ENCODE measurements around the gene FOXA1.

The FOXA1 gene

GRCh38 chr14:37585101-37585511 lies 9.9 kb downstream of the FOXA1 start:
- ChIA-PET POLR2A (interaction anchor here (0.5 to 0.6 kb wide), 2 partner anchors 35 to 873 kb away, joined by 3 to 5 read pairs; no protein-coding TSS in a partner anchor), CTCF (no interaction called here)
- peak; percentile 95 for TF ChIP-seq ZNF202 (tag by site-specific recombination; IDR thresholded peaks at IDR 0.05; ENCODE audit: borderline replicate concordance)
- no peak for TF ChIP-seq PRDM2 (tag by site-specific recombination; IDR thresholded peaks at IDR 0.05; ENCODE audit: borderline replicate concordance)
- no peak overlapping the region for H3K4me3 ChIP-seq (ENCODE audit: low read depth, low read length)
- no peaks in the 10 kb centered on the region for H3K36me3 ChIP-seq (ENCODE audit: control insufficient read depth in 2 of 2, insufficient read depth in 1 of 2, low read length in 2 of 2)
- H3K27ac ChIP-seq (ENCODE audit: extremely low read depth, low read depth, low read length): no peak overlapping the region
- no peaks in the 10 kb centered on the region for H3K4me1 ChIP-seq (ENCODE audit: control insufficient read depth, insufficient read depth, low read length)
- no peaks in the 10 kb centered on the region for H3K9me3 ChIP-seq (ENCODE audit: control insufficient read depth, insufficient read depth, low read depth, low read length)

- ChIA-PET CTCF (no interaction called here), POLR2A (no interaction called here)
- Histone ChIP-seq H3K27ac (ENCODE audit: extremely low read depth, low read depth, low read length) (peak overlapping the region; percentile 82), H3K4me3 (ENCODE audit: low read depth, low read length) (peak overlapping the region; percentile 64; the same call in 1 of the 2 replicates), H3K36me3 (ENCODE audit: control insufficient read depth in 2 of 2, insufficient read depth in 1 of 2, low read length in 2 of 2) (no peaks in the 10 kb centered on the region), H3K9me3 (ENCODE audit: control insufficient read depth, insufficient read depth, low read depth, low read length) (no peaks in the 10 kb centered on the region), H3K4me1 (ENCODE audit: control insufficient read depth, insufficient read depth, low read length) (no peaks in the 10 kb centered on the region)
- TF ChIP-seq WT1 (tag by site-specific recombination; IDR thresholded peaks at IDR 0.05): no peak
- TF ChIP-seq ZNF202 (tag by site-specific recombination; IDR thresholded peaks at IDR 0.05; ENCODE audit: borderline replicate concordance): 0 out of 2 replicates have a peak, but pooled peaks have one; percentile 53
Observed at GRCh38 chr14:37584211-37585100, 10.6 kb downstream of the FOXA1 start.

GRCh38 chr14:37583358-37584210 lies 11.5 kb downstream of the FOXA1 start:
- H3K4me3 ChIP-seq (ENCODE audit: low read depth, low read length): peak overlapping the region; percentile 64
- POLR2A ChIA-PET: interaction anchor here (0.7 kb wide), 1 partner anchor 10 kb away, joined by 5 read pairs; no protein-coding TSS in a partner anchor
- CTCF ChIA-PET: no interaction called here
- no peaks in the 10 kb centered on the region for H3K9me3 ChIP-seq (ENCODE audit: control insufficient read depth, insufficient read depth, low read depth, low read length)
- H3K27ac ChIP-seq (ENCODE audit: extremely low read depth, low read depth, low read length): peak overlapping the region; percentile 82
- no peaks in the 10 kb centered on the region for H3K36me3 ChIP-seq (ENCODE audit: control insufficient read depth in 2 of 2, insufficient read depth in 1 of 2, low read length in 2 of 2)
- H3K4me1 ChIP-seq (ENCODE audit: control insufficient read depth, insufficient read depth, low read length): no peaks in the 10 kb centered on the region
- TF ChIP-seq GLIS1 (tag by site-specific recombination; IDR thresholded peaks at IDR 0.05) (peak; percentile 79), ZNF701 (tag by site-specific recombination; IDR thresholded peaks at IDR 0.05) (no peak), ZNF768 (tag by site-specific recombination; IDR thresholded peaks at IDR 0.05) (no peak), ZNF623 (tag by site-specific recombination; IDR thresholded peaks at IDR 0.05) (no peak), MZF1 (tag by site-specific recombination; IDR thresholded peaks at IDR 0.05; ENCODE audit: borderline replicate concordance) (no peak), ZBTB17 (tag by site-specific recombination; IDR thresholded peaks at IDR 0.05) (peak; percentile 76), PBX3 (CRISPR knock-in tag; IDR thresholded peaks at IDR 0.05) (no peak), ZNF639 (tag by site-specific recombination; IDR thresholded peaks at IDR 0.05) (no peak), ZNF501 (tag by site-specific recombination; IDR thresholded peaks at IDR 0.05) (no peak; the same call in 1 of the 2 replicates), OVOL3 (tag by site-specific recombination; IDR thresholded peaks at IDR 0.05) (no peak), ZNF391 (tag by site-specific recombination; IDR thresholded peaks at IDR 0.05; ENCODE audit: borderline replicate concordance, low read depth) (no peak), ZNF76 (tag by site-specific recombination; IDR thresholded peaks at IDR 0.05; ENCODE audit: borderline replicate concordance, low read depth) (no peak), BCL11A (tag by site-specific recombination; IDR thresholded peaks at IDR 0.05; ENCODE audit: low read depth) (no peak), IKZF3 (tag by site-specific recombination; IDR thresholded peaks at IDR 0.05) (peak; percentile 77; the same call in 1 of the 2 replicates)
